Ishikawa (cell line): ENCODE data around the gene TNFSF15.

Experiments
- CEBPB ChIP-seq: IDR thresholded peaks from 2 replicates; pipeline ENCODE4 v1.6.1; 2012
- CREB1 ChIP-seq: IDR thresholded peaks from 2 replicates; pipeline ENCODE4 v1.6.1; 2012; ENCODE audit warnings: low read depth
- EGR1 ChIP-seq: IDR thresholded peaks from 2 replicates; pipeline ENCODE4 v1.6.1; 2012
- EP300 ChIP-seq: IDR thresholded peaks from 2 replicates; pipeline ENCODE4 v1.6.1; 2012; ENCODE audit warnings: borderline replicate concordance
- FOXM1 ChIP-seq: IDR thresholded peaks from 2 replicates; pipeline ENCODE4 v1.6.1; 2012; ENCODE audit warnings: low read depth, borderline replicate concordance
- MAX ChIP-seq: IDR thresholded peaks from 2 replicates; pipeline ENCODE4 v1.6.1; 2012
- NFIC ChIP-seq: IDR thresholded peaks from 2 replicates; pipeline ENCODE4 v1.6.1; 2012
- RAD21 ChIP-seq: IDR thresholded peaks from 2 replicates; pipeline ENCODE4 v1.6.1; 2012; ENCODE audit warnings: low read depth
- REST ChIP-seq: IDR thresholded peaks from 2 replicates; pipeline ENCODE4 v1.6.1; 2012; ENCODE audit warnings: low read depth, mild to moderate bottlenecking
- TAF1 ChIP-seq: IDR thresholded peaks from 2 replicates; pipeline ENCODE4 v1.6.1; 2012; ENCODE audit warnings: low read depth, mild to moderate bottlenecking
- TCF12 ChIP-seq: IDR thresholded peaks from 2 replicates; pipeline ENCODE4 v1.6.1; 2012; ENCODE audit warnings: low read depth
- TEAD4 ChIP-seq: IDR thresholded peaks from 2 replicates; pipeline ENCODE4 v1.6.1; 2012
- USF1 ChIP-seq: IDR thresholded peaks from 2 replicates; pipeline ENCODE4 v1.6.1; 2012
- YY1 ChIP-seq: IDR thresholded peaks from 2 replicates; pipeline ENCODE4 v1.6.1; 2012; ENCODE audit warnings: low read depth
- ZBTB7A ChIP-seq: IDR thresholded peaks from 2 replicates; pipeline ENCODE4 v1.6.1; 2012; ENCODE audit warnings: low read depth

Gene TNFSF15

GRCh38 chr9:114754581-114754980 lies 51.3 kb downstream of the TNFSF15 start:
- no peak for TF ChIP-seq TCF12
- TF ChIP-seq MAX: no peak
- no peak for TF ChIP-seq REST
- no peak for TF ChIP-seq USF1
- TF ChIP-seq FOXM1: no peak
- no peak for TF ChIP-seq RAD21

GRCh38 chr9:114746591-114747346 lies 59.1 kb downstream of the TNFSF15 start:
- no peak for TF ChIP-seq RAD21
- no peak for TF ChIP-seq NFIC
- no peak for TF ChIP-seq MAX
- no peak for TF ChIP-seq CEBPB
- no peak for TF ChIP-seq EP300
- TF ChIP-seq EGR1: no peak
- TF ChIP-seq CREB1: no peak
- TF ChIP-seq YY1: no peak
- no peak for TF ChIP-seq USF1
- no peak for TF ChIP-seq FOXM1
- TF ChIP-seq ZBTB7A: no peak
- TF ChIP-seq TEAD4: no peak
- no peak for TF ChIP-seq TCF12
- no peak for TF ChIP-seq TAF1
- TF ChIP-seq REST: no peak

- no peak for TF ChIP-seq EGR1
- no peak for TF ChIP-seq NFIC
Observed at GRCh38 chr9:114745879-114746550, 59.8 kb downstream of the TNFSF15 start.

- no peak for TF ChIP-seq NFIC
- no peak for TF ChIP-seq TCF12
- TF ChIP-seq YY1: no peak
- TF ChIP-seq ZBTB7A: no peak
- TF ChIP-seq EP300: no peak
- no peak for TF ChIP-seq MAX
- no peak for TF ChIP-seq REST
- TF ChIP-seq CEBPB: no peak
- no peak for TF ChIP-seq CREB1
- TF ChIP-seq RAD21: no peak
- no peak for TF ChIP-seq TAF1
- no peak for TF ChIP-seq TEAD4
- TF ChIP-seq USF1: no peak
- no peak for TF ChIP-seq EGR1
- no peak for TF ChIP-seq FOXM1
Observed at GRCh38 chr9:114745108-114745848, 60.6 kb downstream of the TNFSF15 start.
